Effector memory CD4-positive, alpha-beta T cell (primary cell): ENCODE data around the gene WNT5A.

Source experiments
- DNase-seq, 3 donors: peaks; one replicate each; pipeline ENCODE4 v3.0.0-alpha.2; 2020
- H3K27ac ChIP-seq: 2 replicates; pipeline ENCODE4 v1.7.0; 2013; ENCODE audit warnings: mild to moderate bottlenecking, low read length, moderate library complexity; ENCODE audit not compliant: insufficient read depth, poor library complexity, severe bottlenecking
- H3K27me3 ChIP-seq: replicated peaks from 2 replicates; pipeline ENCODE4 v1.7.0; 2013; ENCODE audit warnings: mild to moderate bottlenecking, low read length; ENCODE audit not compliant: insufficient read depth, control insufficient read depth, poor library complexity, severe bottlenecking
- H3K36me3 ChIP-seq: 2 replicates; pipeline ENCODE4 v1.7.0; 2013; ENCODE audit warnings: mild to moderate bottlenecking, low read length, moderate library complexity; ENCODE audit not compliant: control insufficient read depth, insufficient read depth
- H3K4me1 ChIP-seq: 2 replicates; pipeline ENCODE4 v1.7.0; 2013; ENCODE audit warnings: low read length, mild to moderate bottlenecking; ENCODE audit not compliant: control insufficient read depth, insufficient read depth, poor library complexity, severe bottlenecking
- H3K4me3 ChIP-seq: 2 replicates; pipeline ENCODE4 v1.7.0; 2013; ENCODE audit warnings: low read length, low read depth, mild to moderate bottlenecking; ENCODE audit not compliant: insufficient read depth, poor library complexity, severe bottlenecking
- H3K9me3 ChIP-seq: 2 replicates; pipeline ENCODE4 v1.7.0; 2013; ENCODE audit warnings: mild to moderate bottlenecking, low read length, moderate library complexity; ENCODE audit not compliant: control insufficient read depth

WNT5A gene

GRCh38 chr3:55469957-55470526 lies 17.1 kb downstream of the WNT5A start:
- Histone ChIP-seq H3K27me3 (no peaks in the 10 kb centered on the region), H3K9me3 (no peaks in the 10 kb centered on the region), H3K36me3 (no peaks in the 10 kb centered on the region), H3K27ac (no peak overlapping the region), H3K4me3 (no peak overlapping the region), H3K4me1 (no peaks in the 10 kb centered on the region)
- no peak for DNase-seq

DNA sequence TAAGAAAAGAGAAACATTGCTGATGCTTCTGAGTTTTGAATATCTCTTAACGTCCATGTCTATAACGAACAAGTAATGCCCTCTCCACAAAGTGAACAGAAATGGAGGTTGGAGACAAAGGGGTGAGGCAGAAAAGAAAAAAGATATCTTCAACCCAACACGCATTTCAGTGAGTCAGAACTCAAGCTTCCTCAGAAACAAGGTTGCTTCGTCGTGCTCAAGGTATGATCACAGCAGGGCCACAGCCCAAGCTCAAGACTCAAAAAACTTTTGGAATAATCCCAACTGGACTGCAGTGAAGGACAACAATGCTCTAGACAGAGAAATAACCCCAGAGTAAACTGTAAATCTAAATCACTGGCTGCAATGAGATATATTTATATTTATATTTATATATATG lies 18.9 kb downstream of the WNT5A start:
- Histone ChIP-seq H3K27ac (no peak overlapping the region), H3K4me1 (no peaks in the 10 kb centered on the region), H3K27me3 (no peaks in the 10 kb centered on the region), H3K4me3 (no peak overlapping the region), H3K36me3 (no peaks in the 10 kb centered on the region), H3K9me3 (no peaks in the 10 kb centered on the region)
- no peak for DNase-seq

- H3K27me3 ChIP-seq: no peaks in the 10 kb centered on the region
- H3K4me3 ChIP-seq: no peak overlapping the region
- H3K27ac ChIP-seq: no peak overlapping the region
- no peak for DNase-seq
- no peaks in the 10 kb centered on the region for H3K9me3 ChIP-seq
- H3K36me3 ChIP-seq: no peaks in the 10 kb centered on the region
- no peaks in the 10 kb centered on the region for H3K4me1 ChIP-seq
Observed at GRCh38 chr3:55467099-55467498, 20.0 kb downstream of the WNT5A start.

DNA sequence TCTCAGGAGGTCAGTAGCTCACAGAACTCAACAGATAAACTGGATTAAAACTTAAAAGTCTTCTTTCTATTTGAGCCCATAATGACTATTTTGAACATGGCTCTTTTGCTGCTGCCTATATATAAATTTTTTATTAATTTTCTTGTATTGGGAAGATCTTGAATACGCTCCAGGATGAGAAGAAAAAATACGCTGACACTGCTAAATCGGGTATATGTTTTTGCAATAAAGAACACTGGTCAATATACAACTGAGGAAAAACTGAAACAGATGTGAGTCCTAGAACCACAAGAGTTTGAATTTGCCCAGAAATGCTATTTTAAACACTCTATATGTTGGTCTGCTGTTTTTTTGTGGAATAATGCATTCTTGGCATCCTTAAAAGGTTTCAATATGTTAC lies 20.6 kb downstream of the WNT5A start:
- no peaks in the 10 kb centered on the region for H3K4me1 ChIP-seq

GRCh38 chr3:55461896-55462295 lies 25.2 kb downstream of the WNT5A start:
- Histone ChIP-seq H3K4me1 (no peaks in the 10 kb centered on the region), H3K27ac (no peak overlapping the region), H3K36me3 (no peaks in the 10 kb centered on the region), H3K9me3 (no peaks in the 10 kb centered on the region), H3K27me3 (no peaks in the 10 kb centered on the region), H3K4me3 (no peak overlapping the region)
- DNase-seq: no peak

More for the DNA sequence above, 20.6 kb downstream of the WNT5A start:
- Histone ChIP-seq H3K27me3 (no peaks in the 10 kb centered on the region), H3K4me3 (no peak overlapping the region), H3K27ac (no peak overlapping the region), H3K9me3 (no peaks in the 10 kb centered on the region), H3K36me3 (no peaks in the 10 kb centered on the region)
- DNase-seq: no peak

GRCh38 chr3:55459838-55460237 lies 27.3 kb downstream of the WNT5A start:
- H3K4me1 ChIP-seq: no peaks in the 10 kb centered on the region
- no peak overlapping the region for H3K4me3 ChIP-seq
- H3K9me3 ChIP-seq: no peaks in the 10 kb centered on the region
- H3K36me3 ChIP-seq: no peaks in the 10 kb centered on the region
- DNase-seq: no peak
- no peaks in the 10 kb centered on the region for H3K27me3 ChIP-seq
- no peak overlapping the region for H3K27ac ChIP-seq

DNA sequence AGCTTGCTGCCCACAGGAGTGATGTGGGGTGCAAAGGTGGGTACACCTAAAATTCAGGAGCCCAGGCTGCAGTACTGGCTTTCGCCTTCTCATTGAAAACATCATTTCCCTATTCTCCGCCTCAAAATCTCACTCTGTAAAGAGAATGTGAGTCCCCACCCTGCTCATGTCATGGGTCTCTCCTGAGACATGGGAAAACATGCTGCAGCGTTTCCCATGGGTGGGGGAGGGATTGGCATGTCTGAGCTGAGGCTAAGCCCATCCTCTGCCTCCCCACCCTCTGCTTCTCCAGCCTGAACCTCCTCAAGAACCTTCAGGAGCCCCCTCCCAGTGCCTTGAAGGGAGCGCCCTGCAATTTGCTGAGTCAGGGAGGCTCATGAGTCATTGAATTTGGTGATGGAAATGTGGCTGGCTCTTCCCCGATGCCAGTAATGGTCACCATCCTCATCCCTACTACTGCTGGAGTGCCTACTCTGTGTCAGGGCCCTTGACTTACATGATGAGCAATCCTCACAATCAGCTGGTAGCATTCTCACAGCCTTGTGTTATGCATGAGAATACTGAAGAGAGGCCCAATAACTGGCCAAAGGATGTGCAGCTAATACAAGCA lies 28.8 kb downstream of the WNT5A start:
- H3K27ac ChIP-seq: no peak overlapping the region
- no peak overlapping the region for H3K4me3 ChIP-seq
- H3K9me3 ChIP-seq: no peaks in the 10 kb centered on the region
- no peaks in the 10 kb centered on the region for H3K4me1 ChIP-seq
- DNase-seq: no peak
- no peaks in the 10 kb centered on the region for H3K36me3 ChIP-seq
- H3K27me3 ChIP-seq: no peaks in the 10 kb centered on the region

DNA sequence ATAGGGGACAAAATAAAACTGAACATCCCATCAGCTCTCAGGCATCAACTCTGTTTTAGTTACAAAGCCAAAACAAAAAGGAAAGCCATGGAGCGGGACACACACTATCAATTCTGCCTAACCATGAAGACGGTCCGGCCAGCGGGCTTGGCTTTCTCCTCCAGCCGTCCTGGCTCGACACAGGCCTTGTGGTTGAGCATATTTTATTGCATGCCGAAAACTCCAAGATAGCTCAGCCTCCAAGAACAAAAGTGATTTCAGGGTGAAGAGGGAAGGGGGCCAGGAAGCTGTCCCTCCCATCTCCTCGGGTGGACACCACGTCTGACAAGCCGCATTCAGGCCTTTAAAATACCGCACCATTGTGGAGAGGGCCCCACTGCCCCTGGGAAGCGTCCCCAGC lies 31.2 kb downstream of the WNT5A start:
- no peaks in the 10 kb centered on the region for H3K27me3 ChIP-seq
- H3K27ac ChIP-seq: no peak overlapping the region
- no peak for DNase-seq
- no peak overlapping the region for H3K4me3 ChIP-seq
- no peaks in the 10 kb centered on the region for H3K4me1 ChIP-seq
- no peaks in the 10 kb centered on the region for H3K36me3 ChIP-seq
- no peaks in the 10 kb centered on the region for H3K9me3 ChIP-seq

DNA sequence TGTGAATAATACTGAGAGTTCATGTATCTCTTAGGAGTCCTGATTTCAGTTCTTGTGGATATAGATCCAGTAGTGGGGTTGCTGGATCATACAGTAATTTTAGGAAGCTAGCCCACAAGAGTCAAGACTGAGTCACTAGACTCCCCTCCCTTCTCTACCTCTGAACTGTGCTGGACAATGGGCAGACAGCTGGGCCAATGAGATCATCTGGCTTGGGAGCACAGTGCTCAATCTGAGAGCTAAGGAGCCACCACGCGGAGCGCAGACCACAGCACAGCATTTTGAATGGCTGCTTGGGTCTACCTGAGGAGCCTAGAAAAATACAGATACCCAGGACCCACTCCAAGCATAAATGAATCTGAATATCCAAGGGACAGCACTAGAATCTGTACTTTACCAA lies 32.5 kb downstream of the WNT5A start:
- H3K4me3 ChIP-seq: no peak overlapping the region
- no peak overlapping the region for H3K27ac ChIP-seq
- H3K27me3 ChIP-seq: no peaks in the 10 kb centered on the region
- H3K9me3 ChIP-seq: no peaks in the 10 kb centered on the region
- H3K36me3 ChIP-seq: no peaks in the 10 kb centered on the region
- H3K4me1 ChIP-seq: no peaks in the 10 kb centered on the region
- DNase-seq: no peak

- Histone ChIP-seq H3K27ac (no peak overlapping the region), H3K4me1 (no peaks in the 10 kb centered on the region), H3K36me3 (no peaks in the 10 kb centered on the region), H3K4me3 (no peak overlapping the region), H3K27me3 (no peaks in the 10 kb centered on the region), H3K9me3 (no peaks in the 10 kb centered on the region)
- no peak for DNase-seq
Observed at GRCh38 chr3:55453886-55454496, 33.1 kb downstream of the WNT5A start.
